ENCODE results near the gene EXOSC10.

GRCh38 chr1:11071463-11072215 lies 28.0 kb downstream of the EXOSC10 start:
- TF ChIP-seq CTCF (IDR thresholded peaks at IDR 0.05) (no peak), POLR2A (IDR thresholded peaks at IDR 0.05) (no peak), POLR2AphosphoS5 (IDR thresholded peaks at IDR 0.05) (no peak)

All from stomach (tissue), 4 donors.